Frontal cortex (tissue), 4 donors: ENCODE measurements around the gene UGT1A9. TPM values are rescaled to one million over a fixed set of nuclear protein-coding genes. Genes with fewer than 3 reads are reported as not detected.
"Not testable (repeated sequence)": the region's sequence is repeated elsewhere in the genome, so short reads cannot be mapped to it uniquely, and the experiment has no call there.

Source experiments
- DNase-seq, 2 donors: peaks; one replicate each; pipeline ENCODE4 v3.0.0; 2012; ENCODE audit warnings: low spot score in 2 of 2
- FAIRE-seq: peaks from 2 replicates; lab custom pipeline; 2012; peaks lifted over from hg19 to GRCh38; lab: Jason Lieb, UNC
- total RNA-seq: library from RNA; depleted of rRNA; stranded (reverse); fragments of >200 nt; gene quantifications from one replicate; pipeline ENCODE4 v1.2.3, GENCODE V29; 2014
- donor health status: control.
- donor health status: control.
- donor health status: control.

UGT1A9 gene
- total RNA-seq, 1 donor from 2014 or later, result not detected

DNA sequence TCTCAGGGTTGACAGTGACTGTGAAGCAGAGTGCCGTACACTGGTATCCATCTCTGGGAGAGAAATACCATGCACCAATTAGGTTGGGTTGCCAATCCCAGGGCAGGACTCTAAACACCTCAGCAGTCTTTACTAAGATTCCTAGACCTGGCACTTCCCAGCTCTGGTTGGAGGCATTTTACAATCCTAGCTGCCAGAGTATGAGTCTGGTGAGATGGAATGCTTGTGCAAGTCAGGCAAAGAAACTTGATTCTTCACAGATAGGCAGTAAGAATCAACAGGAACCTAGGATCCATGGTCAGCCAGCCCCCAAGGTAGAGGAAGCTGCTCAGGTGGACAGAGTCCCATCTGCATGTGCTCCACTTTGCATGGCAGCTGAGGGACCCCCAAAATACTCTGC is 35.0 kb downstream of the UGT1A9 start:
- no peak for DNase-seq
- FAIRE-seq, result no peak

DNA sequence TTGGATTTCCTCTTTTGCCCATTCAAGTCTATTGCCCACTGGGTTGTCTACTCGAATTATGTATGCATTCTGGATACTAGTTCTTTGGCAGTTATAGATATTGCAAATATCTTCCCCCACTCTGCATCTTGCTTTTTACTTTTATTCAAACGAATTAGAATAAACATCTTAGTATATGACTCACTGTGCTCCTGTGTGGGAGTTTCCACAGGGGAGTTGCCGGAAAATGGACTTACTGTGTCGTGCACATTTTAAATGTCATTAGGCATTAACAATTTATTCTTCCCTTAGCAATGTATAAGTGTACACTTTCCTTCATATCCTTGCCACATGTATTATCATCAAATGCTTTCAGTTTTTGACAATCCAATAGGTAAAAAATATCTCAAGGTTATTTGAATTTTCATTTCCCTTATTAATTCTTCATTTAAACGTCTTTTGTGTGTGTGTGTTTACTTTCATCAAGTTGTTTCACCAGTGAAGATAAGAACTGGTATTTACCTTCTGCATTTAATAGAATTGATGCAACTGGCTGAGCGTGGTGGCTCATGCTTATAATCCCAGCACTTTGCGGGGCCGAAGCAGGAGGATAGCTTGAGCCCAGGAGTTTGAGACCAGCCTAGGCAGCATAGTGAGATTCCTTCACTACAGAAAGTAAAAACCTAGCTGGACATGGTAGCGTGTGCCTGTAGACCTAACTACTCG is 36.4 kb downstream of the UGT1A9 start:
- no peak for DNase-seq

DNA sequence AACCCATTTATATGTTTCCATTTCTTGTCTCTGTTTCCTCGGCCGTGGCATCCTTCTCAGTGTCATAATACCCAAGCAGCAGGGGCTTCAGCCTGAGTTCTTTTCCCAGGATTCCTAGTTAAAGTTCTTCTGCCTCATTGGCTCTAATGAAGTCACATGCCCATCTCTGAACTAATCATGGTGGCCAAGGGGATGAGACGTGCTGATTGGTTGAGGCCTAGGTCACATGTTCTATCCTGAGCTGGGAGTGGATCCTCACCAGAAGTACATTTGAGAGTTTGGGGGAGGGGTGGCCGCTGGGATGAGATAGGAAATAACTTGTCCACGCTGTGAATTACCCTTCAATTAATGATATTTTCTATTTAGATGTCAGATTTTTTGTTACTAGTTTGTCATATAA is 37.2 kb downstream of the UGT1A9 start:
- FAIRE-seq (no peak), DNase-seq (no peak)

More for the DNA sequence above, 36.4 kb downstream of the UGT1A9 start:
- FAIRE-seq, result no peak

DNA sequence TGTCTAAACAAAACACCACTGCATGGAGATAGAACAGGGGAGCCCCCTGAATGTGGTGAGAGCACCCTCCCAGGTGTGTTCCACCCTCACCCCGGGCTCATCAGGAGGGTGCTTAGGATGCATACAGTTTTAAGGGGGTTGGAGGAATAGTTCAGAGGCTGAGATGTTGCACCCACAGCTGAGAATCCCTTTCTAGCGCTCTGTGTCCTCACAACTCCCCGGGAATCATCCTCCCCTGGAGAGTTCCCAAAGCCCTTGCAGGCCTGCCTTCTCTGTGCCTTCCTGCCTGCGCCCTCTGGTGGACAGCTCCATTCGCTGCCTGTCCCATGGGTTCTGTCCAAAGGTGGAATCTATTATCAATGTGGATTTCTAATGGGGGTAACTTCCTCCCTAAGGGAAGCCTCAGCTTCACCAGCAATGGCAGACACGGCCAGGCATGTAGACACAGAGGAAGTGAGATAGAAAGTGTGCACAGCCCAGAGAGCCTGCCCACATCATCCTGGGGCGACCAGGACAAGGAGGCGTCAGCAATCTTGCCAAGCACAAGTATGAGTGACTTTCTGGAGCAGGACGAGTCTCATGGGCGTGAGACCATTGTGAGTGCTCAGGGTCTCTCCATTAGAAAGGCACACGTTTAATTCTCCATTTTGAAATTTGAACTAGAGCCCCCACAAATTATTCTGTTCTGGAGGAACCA is 39.8 kb downstream of the UGT1A9 start:
- DNase-seq (peak in 1 of 2 donors; percentile 37), FAIRE-seq (no peak)

DNA sequence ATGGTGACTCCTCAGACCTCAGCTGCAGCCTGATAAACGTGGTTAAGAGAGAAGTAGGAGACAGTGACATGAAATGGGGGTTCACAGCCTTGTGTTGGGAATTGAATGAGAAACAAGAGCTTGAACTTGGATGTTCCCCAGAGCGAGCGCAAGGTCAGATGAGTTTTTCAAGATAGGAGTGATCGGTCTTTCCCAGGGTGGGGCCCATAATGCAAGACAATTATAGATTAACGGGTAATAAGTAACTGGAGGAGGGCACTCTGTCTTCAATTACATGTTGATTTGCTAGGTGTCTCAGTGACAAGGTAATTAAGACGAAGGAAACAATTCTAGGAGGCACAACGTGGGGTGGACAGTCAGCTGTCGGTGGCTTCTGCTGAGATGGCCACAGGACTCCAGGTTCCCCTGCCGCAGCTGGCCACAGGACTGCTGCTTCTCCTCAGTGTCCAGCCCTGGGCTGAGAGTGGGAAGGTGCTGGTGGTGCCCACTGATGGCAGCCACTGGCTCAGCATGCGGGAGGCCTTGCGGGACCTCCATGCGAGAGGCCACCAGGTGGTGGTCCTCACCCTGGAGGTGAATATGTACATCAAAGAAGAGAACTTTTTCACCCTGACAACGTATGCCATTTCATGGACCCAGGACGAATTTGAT is 41.0 kb downstream of the UGT1A9 start, which contains the start of gene UGT1A5:
TSS of gene UGT1A5 (plus strand) at position 297 of the 651 bp plus-strand sequence. CDS start at position 382, 85 bp downstream.
- DNase-seq (no peak), FAIRE-seq (no peak)

DNA sequence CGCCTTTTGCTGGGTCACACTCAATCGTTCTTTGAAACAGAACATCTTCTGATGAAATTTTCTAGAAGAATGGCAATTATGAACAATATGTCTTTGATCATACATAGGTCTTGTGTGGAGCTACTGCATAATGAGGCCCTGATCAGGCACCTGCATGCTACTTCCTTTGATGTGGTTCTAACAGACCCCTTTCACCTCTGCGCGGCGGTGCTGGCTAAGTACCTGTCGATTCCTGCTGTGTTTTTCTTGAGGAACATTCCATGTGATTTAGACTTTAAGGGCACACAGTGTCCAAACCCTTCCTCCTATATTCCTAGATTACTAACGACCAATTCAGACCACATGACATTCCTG is 41.5 kb downstream of the UGT1A9 start:
- no peak for DNase-seq
- FAIRE-seq, result no peak

DNA sequence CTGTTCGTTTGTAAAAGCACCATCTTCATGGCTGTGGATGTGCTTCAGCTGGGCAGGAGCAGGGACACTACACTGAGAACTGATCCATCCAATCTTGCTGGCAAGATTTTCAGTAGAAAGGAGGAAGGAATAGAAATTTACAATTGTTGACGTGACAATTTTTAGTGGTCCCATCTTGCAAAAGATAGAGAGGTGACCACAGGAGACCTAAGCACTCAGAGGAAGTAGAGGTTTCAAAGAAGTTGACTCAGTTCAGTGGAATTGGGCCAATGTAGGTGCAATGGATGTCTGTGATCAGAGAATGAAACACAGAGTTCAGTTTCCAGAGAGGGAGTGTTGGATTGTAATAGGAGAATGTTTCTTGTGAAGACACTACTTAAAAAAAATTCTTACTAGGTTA is 42.4 kb downstream of the UGT1A9 start:
- FAIRE-seq (no peak), DNase-seq (no peak)

DNA sequence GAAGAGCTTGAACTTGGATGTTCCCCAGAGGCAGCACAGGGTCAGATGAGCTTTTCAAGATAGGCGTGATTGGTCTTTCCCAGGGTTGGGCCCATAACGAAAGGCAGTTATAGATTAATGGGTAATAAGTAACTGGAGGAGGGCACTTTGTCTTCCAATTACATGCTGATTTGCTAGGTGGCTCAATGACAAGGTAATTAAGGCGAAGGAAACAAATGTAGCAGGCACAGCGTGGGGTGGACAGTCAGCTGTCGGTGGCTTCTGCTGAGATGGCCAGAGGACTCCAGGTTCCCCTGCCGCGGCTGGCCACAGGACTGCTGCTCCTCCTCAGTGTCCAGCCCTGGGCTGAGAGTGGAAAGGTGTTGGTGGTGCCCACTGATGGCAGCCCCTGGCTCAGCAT is 46.9 kb downstream of the UGT1A9 start, which contains the start of gene UGT1A4:
TSS of gene UGT1A4 (plus strand) at position 185 of the 400 bp plus-strand sequence. CDS start at position 270, 85 bp downstream.
- DNase-seq (no peak), FAIRE-seq (no peak)

DNA sequence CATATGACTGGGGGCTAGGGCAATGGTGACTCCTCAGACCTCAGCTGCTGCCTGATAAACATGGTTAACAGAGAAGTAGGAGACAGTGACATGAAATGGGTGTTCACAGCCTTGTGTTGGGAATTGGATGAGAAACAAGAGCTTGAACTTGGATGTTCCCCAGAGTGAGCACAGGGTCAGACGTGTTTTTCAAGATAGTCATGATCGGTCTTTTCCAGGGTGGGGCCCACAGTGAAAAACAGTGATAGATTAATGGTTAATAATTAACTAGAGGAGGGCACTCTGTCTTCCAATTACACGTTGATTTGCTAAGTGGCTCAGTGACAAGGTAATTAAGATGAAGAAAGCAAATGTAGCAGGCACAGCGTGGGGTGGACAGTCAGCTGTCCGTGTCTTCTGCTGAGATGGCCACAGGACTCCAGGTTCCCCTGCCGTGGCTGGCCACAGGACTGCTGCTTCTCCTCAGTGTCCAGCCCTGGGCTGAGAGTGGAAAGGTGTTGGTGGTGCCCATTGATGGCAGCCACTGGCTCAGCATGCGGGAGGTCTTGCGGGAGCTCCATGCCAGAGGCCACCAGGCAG is 57.1 kb downstream of the UGT1A9 start, which contains the start of gene UGT1A3:
TSS of gene UGT1A3 (plus strand) at position 320 of the 579 bp plus-strand sequence. CDS start at position 405, 85 bp downstream.
- DNase-seq (no peak), FAIRE-seq (no peak)

DNA sequence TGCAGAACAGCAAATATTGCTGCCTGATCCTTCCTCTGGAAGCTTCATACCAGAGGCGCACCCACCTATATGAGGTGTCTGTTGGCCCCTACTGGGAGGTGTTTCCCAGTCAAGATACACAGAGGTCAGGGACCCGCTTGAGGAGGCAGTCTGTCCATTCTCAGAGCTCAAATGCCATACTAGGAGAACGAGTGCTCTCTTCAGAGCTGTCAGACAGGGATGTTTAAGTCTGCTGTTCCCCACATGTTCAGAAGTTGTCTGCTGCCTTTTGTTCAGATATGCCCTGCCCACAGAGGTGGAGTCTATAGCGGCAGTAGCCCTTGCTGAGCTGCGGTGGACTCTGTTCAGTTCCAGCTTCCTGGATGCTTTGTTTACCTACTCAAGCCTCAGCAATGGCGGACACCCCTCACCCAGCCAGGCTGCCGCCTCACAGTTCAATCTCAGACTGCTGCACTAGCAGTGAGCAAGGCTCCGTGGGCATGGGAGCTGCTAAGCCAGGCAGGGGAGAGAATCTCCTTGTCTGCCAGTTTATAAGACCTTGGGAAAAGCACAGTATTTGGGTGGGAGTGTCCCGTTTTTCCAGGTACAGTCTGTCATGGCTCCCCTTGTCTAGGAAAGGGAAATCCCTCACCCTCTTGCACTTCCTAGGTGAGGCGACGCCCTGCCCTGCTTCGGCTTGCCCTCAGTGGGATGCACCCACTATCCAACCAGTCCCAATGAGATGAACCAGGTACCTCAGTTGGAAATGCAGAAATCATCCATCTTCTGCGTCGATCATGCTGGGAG is 65.4 kb downstream of the UGT1A9 start:
- not testable (repeated sequence) for DNase-seq, FAIRE-seq

DNA sequence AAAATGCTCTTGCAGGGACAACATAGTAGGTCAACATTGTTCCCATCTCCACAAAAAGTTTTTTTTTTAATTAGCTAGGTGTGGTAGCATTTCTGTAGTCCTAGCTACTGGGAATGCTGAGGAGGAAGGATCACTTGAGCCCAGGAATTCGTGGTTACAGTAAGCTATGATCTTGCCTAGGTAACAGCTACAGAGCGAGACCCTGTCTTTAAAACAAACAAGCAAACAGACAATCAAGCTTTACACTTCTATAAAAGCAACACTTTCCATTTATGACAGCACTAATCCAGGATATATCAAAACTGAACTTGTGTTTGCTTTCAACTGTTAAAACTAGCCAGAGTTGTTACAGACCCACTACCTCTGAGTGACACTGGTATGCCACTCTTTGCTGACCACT is 69.2 kb downstream of the UGT1A9 start:
- FAIRE-seq (no peak), DNase-seq (no peak)

DNA sequence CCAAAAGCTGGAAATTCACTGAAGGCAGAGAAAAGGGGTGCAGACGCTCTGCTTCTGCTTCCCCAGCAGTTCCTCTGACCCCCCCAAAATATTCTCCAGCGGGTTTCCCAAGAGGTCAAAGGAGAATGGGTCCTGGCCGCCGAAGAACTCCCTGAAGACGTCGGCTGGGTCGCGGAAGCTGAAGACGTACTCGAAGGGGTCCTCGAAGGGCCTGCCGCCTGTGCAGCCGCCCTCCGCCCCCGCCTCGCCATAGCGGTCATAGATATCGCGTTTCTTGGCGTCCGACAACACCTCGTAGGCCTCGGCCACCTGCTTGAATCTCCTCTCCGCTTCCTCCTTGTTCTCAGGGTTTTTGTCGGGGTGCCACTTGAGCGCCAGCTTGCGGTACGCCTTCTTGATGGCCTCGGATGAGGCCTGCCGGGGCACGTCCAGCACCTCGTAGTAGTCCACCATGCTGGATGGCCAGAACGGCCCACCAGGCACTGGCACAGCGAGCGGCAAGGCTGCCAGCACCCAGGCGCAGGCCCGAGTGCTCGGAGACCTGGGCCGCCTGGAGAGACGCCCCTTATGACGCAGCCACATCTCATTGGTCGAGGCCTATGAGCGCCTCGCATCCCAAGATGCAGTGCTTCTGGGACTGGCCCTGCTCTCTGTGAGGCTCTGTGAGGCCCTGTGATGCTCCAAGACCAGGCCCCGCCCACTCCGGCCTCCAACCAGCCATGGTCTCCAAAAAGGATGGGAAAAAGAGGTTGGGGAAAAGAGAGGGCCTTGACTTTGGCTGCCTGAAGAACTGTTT is 72.0 kb downstream of the UGT1A9 start:
- DNase-seq (no peak), FAIRE-seq (no peak)

DNA sequence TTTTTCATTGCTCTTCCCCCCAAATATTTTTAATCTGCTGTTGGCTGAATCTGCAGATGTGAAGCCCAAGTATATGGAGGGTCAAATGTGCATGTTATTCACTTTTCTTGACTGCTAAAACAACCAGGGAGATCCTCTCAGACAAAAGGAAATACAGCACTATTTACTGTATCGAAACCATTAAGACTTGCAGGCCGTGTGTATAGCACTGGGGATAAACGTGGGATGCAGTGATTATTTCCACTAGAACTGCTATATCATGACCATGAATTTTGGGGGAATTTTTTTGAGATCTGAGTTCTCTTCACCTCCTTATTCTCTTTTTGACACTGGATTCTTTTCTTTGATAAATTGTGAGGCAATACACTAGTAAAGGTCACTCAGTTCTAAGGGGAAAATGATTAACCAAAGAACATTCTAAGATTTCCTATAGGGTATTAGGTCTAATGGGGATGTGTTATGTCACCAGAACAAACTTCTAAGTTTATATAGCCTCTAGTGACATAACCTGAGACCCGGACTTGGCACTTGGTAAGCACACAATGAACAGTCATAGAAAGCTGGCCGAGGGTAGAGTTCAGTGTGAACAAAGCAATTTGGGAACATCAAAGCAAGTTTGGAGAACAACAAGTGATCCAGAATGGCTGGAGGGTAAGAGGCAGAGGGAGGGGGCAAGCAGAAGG is 73.5 kb downstream of the UGT1A9 start:
- DNase-seq, result no peak
- no peak for FAIRE-seq

DNA sequence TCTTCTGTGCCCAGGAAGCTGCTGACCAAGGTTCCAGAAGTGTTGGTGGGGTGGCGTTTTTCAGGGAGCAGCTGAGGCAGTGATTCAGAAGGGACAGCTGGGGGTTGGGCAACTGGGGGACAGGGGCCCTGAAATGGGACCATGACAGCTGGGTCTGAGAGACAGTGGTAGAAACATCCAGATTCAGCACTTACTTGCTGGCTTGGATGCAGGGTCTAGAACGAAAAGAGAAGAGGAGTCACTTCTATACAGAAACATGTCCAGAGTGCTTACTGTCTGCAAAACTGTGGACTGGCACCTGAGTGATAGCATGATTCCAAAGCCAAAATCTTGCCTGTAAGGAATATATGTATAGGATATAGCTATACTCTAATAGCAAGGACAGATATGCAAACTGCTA is 74.1 kb downstream of the UGT1A9 start:
- not testable (repeated sequence) for DNase-seq, FAIRE-seq

DNA sequence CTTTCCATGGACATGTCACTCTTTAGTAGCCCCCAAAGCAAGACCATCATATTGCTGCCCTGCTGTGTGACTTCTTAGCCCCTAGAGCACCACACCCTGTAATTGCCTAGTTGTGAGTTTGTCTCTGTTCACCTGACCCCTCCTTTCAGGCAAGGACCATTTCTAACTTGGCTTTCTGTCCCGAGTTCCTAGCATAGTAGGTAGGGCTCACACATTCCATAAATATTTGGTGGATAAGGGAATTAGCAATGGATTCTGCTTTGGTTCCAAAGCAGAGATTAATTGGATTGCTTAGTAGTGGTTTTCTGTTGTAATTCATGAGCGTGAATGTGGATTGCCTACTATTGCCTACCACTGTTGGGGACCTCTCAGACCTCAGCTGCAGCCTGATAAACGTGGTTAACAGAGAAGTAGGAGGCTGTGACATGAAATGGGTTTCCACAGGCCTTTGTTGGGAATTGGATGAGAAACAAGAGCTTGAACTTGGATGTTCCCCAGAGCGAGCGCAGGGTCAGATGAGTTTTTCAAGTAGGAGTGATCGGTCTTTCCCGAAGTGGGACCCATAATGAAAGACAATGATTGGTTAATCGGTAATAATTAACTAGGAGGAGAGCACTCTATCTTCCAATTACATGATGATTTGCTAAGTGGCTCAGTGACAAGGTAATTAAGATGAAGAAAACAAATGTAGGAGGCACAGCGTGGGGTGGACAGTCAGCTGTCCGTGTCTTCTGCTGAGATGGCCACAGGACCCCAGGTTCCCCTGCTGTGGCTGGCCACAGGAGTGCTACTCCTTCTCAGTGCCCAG is 75.0 kb downstream of the UGT1A9 start:
- DNase-seq (no peak), FAIRE-seq (no peak)

DNA sequence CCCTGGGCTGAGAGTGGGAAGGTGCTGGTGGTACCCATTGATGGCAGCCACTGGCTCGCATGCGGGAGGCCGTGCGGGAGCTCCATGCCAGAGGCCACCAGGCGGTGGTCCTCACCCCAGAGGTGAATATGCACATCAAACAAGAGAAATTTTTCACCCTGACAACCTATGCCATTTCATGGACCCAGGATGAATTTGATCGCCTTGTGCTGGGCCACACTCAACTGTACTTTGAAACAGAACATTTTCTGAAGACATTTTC is 75.5 kb downstream of the UGT1A9 start:
- FAIRE-seq (no peak), DNase-seq (no peak)

DNA sequence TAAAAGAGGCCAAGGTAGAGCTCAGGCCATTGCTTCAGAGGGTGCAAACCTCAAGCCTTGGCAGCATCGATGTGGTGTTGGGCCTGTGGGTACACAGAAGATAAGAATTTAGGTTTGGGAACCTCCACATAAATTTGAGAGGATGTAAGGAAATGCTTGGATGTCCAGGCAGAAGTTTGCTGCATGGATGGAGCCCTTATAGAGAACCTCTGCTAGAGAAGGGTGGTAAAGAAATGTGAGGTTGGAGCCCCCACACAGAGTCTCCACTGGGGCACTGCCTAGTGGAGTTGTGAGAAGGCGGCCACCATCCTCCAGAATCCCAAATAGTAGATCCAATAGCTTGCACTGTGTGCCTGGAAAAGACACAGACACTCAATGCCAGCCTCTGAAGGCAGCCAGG is 79.0 kb downstream of the UGT1A9 start:
- not testable (repeated sequence) for FAIRE-seq, DNase-seq
